Measurements from ENCODE around the gene LIN7C. TPM values are rescaled to one million over a fixed set of nuclear protein-coding genes. Genes with fewer than 3 reads are reported as not detected.

LIN7C gene
- total and polyA plus RNA-seq, 2 of the 8 experiments (the other 6 are each of a cell fraction or from before 2014, with no cell fraction given), result 10.5 to 42.7 TPM

- TF ChIP-seq MAFK (IDR thresholded peaks at IDR 0.05; ENCODE audit: low read depth, low read length) (no peak), JUND (IDR thresholded peaks at IDR 0.05; ENCODE audit: low read length) (no peak), KDM1A (IDR thresholded peaks at IDR 0.05; ENCODE audit: borderline replicate concordance, low read length) (0 out of 2 replicates have a peak, but pooled peaks have one; percentile 39), SIRT6 (IDR thresholded peaks at IDR 0.05; ENCODE audit: low read length) (no peak), FOSL1 (IDR thresholded peaks at IDR 0.05; ENCODE audit: insufficient read depth, low read depth, low read length) (no peak), PHF8 (conservative IDR thresholded peaks at IDR 0.05; ENCODE audit: low read depth, low read length) (peak; percentile 99), BCL11A (IDR thresholded peaks at IDR 0.05; ENCODE audit: low read depth in 2 of 2, low read length in 2 of 2) (no peak), BRCA1 (IDR thresholded peaks at IDR 0.05; ENCODE audit: low read depth, low read length) (peak; percentile 85), RBBP5 (IDR thresholded peaks at IDR 0.05; ENCODE audit: borderline replicate concordance, low read depth, low read length) (peak; percentile 98), RAD21 (IDR thresholded peaks at IDR 0.05 in 1 of 2, conservative IDR thresholded peaks at IDR 0.05 in 1 of 2; ENCODE audit: low read depth in 2 of 2, low read length in 2 of 2) (0 out of 4 replicates have a peak, but pooled peaks of 1 of the 2 experiments have one; percentile 11), HDAC2 (IDR thresholded peaks at IDR 0.05; ENCODE audit: borderline replicate concordance in 1 of 2, low read depth in 2 of 2, low read length in 2 of 2) (0 out of 4 replicates have a peak, but pooled peaks of 1 of the 2 experiments have one; percentile 11), TAF7 (optimal IDR thresholded peaks at IDR 0.05; ENCODE audit: borderline replicate concordance, low read depth, low read length) (no peak), CREB1 (IDR thresholded peaks at IDR 0.05) (peak; percentile 90), SAP30 (IDR thresholded peaks at IDR 0.05; ENCODE audit: insufficient read depth, insufficient replicate concordance, low read length) (peak; percentile 19), POU5F1 (IDR thresholded peaks at IDR 0.05; ENCODE audit: low read depth, low read length) (no peak), ATF2 (IDR thresholded peaks at IDR 0.05; ENCODE audit: low read length) (peak; percentile 81; the same call in 1 of the 2 replicates), EP300 (IDR thresholded peaks at IDR 0.05; ENCODE audit: borderline replicate concordance in 1 of 2, low read depth in 2 of 2, low read length in 2 of 2) (no peak), KDM5A (IDR thresholded peaks at IDR 0.05; ENCODE audit: low read length) (peak; percentile 93), TBP (IDR thresholded peaks at IDR 0.05; ENCODE audit: low read depth, low read length) (peak; percentile 89), POLR2A (IDR thresholded peaks at IDR 0.05; ENCODE audit: control extremely low read depth in 1 of 2, low read depth in 2 of 2, low read length in 2 of 2) (peak; percentile 98 to 99), HDAC6 (IDR thresholded peaks at IDR 0.05; ENCODE audit: low read depth, low read length) (no peak)
Measured at GRCh38 chr11:27506200-27507182, at the start of gene LIN7C (continued).
